HS-5 (cell line): ENCODE measurements around the gene MGAT1.
"Not testable (repeated sequence)": the region's sequence is repeated elsewhere in the genome, so short reads cannot be mapped to it uniquely, and the experiment has no call there.

ENCODE experiments used
- DNase-seq: peaks from one replicate; pipeline ENCODE4 v3.0.0-alpha.2; 2012; ENCODE audit warnings: low read depth

Gene MGAT1

DNA sequence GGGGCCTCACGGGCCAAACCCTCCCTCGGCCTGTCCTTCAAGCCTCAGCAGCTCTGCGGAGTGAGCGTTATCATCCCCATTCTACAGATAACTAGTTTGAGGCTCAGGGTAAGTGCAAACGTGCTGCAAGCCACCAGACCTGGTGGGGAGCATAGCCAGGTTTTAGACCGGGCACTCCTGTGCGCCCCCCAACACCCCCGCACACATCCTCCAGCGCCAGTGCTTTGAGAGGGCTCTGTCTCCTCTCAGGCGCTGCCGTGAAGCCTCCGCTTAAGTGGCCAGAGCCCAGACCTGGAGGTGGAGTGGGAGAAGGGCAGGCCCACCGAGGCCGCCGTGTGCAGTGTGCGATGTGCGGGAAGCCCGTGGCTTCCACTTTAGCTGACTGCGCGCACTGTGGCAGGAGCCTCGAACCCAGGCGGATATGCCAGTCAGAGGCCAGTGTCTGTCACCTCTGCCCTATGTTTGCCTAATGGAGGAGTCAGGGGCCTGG is 1.6 kb upstream of the MGAT1 start:
- no peak for DNase-seq

DNA sequence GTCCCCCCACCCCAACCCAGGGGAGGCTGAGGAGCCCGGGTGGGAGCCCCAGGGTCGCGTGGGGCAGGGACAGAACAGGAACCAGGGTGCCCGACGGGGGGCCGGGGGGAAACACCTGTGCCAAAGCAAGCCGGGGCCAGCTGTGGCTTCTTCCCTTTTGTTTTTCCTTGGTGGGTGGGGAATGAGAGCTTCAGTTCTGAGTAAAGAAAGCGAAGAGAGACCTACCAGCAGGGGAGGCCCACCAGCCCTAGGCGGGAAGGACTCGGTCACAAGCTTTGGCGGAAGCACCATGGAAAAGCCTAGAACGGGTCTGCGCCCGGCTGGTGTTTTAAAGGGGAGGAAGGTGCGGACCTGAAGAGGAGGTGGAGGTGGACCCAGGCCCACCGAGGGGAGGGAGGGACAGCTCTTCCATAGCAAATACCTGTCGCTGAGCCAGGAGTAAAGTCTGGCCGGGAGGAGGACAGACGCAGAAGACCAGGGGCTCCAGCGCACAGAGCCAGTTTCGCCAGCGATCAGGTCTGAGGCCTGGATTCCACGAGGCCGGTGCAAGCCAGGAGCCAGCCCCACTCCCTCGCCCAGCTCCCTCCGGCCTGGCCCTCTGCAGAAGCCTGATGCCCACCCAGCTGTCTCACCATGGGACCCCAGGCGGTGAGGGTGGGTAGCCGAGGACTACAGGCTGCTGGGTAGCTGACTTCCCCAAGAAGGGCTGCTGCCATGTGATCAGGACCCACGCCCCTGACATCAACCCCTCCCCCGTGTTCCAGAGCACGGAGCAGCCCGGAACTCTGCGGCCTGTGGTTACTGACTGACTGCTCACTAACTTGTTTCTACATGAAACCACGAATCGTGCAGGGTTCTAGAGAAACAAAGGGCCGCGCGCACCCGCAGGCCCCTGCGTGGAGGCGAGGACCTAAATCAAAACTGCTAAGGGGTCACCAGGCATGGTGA is 849 bp upstream of the MGAT1 start:
- no peak for DNase-seq

DNA sequence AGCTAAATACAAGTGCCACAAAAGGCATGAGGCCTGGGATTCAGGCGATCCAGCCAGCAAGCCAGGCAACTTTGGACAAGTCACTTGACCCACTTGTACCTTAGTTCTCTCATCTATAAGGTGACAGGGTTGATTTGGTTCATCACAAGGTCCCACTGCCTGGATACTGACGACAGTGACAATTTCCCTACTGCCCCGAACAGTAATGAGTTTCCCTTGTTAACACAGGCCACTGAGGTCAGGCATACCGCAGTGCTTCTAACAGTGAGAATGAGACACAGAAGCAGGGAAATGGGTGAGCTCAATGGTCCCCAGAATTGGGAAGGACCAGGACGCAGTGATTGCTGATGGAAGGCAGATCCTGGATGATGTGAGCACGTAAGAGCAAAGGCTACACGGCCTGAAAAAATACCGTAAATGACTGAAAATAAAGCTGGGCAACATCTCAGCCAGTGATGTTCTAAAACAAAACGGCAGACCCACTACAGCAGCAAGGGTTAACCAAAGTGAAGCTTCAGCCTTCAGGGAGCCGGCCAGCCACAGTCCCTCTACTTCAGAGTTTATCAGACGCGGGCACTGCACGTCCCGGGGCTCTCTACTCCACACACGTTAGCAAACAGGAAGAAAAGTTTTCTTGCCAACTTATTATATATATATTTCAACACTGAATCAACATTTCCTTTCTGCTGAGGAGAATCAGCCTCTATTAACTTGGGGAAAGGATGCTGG is 846 bp downstream of the MGAT1 start:
- DNase-seq = no peak

DNA sequence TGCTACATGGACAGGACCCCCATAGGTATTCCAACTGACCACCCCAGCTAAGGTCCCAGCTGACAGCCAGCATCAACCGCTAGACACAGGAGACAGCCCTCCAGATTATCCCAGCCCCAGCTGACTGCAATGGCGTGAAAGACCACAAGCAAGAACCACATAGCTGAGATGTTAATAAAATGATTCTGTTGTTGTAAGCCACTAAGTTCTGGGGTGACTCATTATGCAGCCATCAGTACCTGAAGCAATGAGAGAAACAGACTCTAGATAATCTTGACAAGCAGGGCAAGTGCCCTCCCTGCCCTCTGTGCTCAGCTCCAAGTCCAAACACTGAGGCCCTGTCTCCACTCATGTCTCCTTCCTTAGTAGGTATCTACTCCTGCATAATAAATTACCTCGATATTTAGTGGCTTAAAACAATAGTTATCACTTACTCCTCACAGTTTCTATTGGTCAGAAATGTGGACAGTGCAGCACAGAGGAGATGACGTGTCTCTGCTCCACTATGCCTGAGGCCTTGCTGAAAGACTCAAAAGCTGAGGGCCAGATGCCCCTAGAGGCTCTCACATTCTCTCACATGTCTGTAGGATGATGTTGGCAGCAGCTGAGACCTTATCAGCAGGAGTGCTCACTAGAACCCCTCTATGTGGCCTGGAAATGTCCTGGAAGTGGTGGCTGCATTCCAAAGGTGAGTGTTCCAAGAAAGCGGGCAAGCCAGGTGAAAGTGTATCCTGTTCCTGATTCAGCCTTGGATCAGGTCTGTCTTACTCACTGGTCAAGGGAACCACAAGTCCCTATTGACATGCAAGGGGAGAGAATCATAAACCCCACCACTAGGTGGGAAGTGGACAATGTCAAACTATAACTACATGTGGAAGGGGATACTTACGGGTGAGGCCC is 2.5 kb downstream of the MGAT1 start:
- peak; percentile 77 for DNase-seq

DNA sequence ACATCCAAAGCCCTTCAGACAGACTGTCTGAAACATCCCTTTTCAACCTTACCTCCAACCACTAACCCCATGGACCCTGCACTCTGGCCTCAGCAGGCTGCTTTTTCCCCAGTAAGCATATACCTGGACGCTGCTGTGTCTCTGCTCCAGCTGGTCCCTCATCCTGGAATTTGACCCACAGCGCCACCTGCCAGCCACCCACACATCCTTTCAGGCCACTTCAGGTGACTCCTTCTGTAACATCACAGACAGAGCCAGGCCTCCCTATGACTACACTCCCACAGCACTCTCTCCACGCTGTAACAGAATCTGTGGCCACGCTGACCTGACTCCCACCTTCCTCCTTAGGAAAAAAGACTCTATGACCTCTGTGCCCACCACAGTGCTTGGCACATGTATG is 3.4 kb downstream of the MGAT1 start:
- DNase-seq = no peak

DNA sequence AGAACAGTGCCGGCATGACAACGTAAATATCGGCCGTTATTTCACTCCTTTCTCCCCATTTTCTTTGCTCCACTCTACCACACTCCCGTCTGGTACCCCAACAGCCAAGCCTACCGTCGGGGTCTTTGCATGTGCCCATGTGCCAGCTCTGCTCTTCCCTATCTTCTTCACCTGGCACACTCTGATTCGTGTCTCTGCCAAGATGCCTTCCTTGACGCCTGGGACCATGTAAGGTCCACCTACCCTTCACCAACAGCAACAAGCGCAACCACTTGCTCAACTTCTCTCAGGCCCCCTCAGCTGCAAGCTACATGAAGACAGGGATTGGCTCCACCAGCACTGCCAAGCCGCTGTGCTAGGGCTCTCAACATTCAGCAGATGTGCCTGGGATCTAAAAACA is 4.4 kb downstream of the MGAT1 start:
- DNase-seq = no peak

DNA sequence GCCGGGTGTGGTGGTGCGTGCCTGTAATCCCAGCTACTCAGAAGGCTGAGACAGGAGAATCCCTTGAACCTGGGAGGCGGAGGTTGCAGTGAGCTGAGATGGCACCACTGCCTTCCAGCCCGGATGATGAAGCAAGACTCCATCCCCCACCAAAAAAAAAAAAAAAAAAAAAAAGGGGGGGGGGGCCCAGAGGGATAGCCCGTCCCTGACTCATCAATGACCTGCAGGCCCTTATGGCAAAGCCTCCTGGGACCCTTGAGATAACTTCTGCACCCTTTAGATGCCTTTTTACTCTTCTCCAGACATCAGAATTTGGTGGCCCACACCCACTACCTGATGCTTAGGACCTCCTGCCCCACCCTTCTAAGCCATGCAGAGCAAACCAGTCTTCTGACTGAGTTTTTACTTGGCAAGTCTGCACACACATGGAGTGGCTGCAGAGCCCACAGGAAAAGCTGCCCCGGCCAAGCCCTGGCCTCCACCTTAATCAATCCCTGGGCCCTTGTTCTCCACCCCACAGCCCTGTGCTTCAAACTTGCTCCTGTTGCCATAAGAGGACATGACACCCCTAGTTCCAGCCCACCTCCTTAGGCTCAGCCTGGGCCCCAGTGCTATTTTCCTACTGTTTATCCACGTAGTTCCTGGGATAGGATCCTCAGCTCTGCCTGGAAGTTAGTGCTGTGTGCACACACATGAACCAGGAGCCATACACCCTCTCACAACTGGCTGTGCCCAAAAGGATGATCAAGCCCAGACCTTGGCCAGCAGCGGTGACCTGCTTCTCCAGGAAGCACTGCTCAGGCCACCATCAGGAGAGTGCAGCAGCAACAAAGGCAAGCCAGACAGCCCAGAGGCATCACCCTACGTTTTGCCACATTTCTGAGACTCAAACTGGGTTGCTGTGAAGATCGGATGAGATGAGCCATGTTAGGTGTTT is 5.1 kb downstream of the MGAT1 start:
- no peak for DNase-seq

DNA sequence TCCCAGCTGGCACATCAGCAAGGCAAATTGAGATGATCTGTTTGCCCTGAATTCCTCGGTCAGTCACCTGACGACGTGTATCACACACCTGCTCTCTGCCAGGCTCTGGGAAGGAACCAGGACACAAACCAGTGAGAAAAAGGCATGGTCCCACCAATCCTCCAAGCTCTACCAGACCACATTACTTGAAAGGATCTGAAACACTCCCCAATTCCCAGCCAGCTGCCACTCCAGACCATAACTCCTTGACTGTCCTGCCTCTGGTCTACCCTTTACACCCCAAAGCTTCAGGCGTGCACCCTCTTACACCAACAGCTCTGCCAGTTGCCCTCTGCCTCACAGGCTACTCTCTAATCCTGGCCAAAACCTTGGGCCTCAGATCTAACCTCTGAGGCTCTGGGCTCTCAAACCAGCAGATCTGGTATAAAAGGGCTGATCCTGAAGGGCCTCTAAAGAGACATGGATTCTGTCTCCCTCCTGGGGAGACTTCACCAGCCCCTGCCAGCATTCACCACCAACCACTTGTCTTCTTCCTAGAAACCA is 6.8 kb downstream of the MGAT1 start:
- no peak for DNase-seq

DNA sequence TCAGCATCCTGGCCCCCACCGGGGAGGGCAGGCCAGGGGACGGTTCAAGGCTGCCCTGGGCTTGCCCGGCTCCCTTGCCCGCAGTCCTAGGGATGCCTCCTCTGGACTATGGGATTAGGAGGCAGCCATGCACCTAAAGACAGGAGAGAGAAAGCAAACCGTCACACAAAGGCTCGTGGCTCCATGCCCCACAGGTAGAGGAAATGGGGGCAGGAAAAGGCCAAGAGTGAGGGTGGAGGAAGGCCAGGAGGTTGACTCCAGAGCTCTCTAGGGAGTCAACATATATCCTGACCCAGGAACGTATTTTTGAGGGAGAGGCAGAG is 9.7 kb downstream of the MGAT1 start:
- no peak for DNase-seq

DNA sequence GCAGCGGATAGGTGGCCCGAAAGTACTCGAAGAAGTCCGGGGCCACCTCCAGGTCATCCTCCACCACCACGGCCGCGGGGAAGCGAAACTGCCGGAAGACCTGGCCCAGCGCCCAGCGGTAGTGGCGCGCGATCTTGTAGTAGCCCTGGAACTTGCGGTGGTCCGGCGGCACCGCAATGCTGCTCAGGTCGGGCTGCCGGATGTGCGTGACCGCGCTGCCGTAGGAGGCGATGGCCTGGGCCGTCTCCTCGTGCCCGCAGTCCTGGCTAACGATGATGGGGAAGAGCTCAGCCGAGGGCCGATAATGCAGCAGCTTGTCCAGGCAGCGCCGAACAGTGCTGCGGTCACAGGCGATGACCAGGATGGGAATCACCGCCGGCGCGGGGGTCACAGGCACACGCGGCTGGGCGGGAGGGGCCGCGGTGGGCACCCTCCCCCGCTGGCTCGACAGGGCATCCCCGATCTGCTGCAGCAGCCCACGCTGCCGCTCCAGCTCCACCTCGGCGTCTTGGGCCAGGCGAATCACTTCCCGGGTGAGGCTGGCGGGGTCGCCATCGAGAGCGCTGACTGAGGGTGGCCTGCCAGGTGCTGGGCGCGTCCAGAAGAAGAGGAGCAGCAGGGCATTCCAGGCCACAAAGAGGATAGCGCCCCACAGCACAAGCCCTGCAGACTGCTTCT is 10.2 kb downstream of the MGAT1 start:
- DNase-seq = no peak

DNA sequence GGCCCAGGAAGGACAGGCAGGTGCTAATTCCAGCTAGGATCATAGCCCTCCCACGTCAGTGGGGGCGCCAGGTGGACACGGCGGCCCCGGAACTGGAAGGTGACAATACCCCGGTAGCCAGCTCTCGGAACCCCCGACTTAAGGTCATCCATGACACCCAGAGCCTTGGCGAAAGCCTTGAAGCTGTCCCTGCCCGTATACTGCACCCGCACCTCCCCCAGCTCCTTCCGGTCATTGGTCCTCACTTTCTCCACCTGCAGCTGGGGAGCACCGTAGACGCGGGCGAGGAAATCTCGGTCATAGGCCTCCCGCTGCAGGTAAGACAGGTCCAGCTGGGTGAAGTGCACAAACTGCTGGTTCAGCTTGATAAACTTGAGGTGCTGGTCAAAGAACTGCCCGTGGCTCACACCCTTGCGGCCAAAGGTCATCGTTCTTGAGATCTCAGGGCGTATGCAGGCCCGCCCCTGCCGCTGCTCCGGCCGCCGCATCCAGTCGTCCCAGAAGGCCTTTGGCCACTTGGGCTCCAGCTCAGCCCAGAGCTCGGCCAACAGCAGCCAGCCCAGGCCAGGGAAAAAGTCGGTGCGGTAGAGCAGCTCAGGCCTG is 10.9 kb downstream of the MGAT1 start:
- DNase-seq = no peak

DNA sequence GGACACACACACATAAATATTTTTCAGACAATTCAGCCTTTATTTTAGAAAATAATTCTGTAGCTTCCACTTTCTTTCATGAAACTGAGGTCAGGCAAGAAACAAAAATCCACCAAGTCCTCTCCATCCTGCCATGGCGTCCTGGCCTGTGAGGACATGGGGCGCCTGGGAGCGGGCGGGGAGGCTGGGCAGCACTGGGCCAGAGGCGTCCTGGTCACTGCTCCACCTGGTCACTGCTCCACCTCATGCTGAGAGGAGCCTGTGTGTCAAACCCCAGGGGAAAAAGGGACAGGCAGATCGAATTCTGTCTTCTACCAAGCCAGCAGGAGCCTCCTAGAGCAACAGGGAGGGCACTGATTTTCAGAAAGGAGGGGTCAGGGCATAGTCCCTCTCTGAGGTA is 12.1 kb downstream of the MGAT1 start:
- no peak for DNase-seq

DNA sequence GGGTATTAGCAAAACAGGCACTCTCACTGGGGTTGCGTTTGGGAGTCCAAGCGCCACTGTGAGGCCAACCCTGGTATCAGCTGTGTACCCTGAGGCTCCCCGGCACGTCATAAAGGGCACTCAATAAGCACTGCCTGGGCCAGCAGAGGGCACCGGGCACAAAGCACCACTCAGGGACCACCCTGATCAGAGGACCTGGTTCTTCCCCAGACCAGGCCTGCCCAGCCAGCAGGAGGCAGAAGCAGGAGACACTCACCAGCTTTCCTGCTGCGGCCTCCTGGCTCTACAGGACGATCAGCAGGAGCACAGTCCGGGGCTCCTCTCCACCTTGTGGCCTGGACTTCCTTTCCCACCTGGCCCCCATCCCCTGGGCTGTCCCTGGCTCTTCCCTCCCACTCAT is 12.6 kb downstream of the MGAT1 start:
- no peak for DNase-seq

DNA sequence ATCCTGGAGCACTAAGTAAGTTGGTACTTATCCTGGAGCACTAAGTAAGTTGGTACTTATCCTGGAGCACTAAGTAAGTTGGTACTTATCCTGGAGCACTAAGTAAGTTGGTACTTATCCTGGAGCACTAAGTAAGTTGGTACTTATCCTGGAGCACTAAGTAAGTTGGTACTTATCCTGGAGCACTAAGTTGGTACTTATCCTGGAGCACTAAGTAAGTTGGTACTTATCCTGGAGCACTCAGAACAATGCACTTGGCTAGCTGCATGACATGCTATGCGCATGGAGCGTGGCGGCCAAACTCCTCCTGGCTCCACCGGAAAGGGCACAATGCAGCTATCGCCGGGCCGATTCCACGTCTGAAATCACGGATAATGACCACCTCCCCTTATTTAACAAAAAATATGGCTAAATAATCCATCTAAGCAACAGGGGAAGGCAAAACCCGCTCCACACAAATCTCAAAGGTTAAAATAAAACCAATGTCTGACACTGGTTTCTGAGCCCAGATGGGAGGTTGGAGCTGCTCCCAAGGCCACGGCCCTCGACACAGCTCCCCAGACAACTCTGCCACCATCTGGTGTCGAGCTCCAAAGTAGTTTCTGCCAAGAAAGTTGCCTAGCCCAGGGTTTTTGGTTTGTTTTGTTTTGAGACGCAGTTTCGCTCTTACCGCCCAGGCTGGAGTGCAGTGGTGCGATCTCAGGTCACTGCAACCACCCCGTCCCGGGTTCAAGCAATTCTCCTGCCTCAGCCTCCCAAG is 13.8 kb downstream of the MGAT1 start:
- DNase-seq = not testable (repeated sequence)

DNA sequence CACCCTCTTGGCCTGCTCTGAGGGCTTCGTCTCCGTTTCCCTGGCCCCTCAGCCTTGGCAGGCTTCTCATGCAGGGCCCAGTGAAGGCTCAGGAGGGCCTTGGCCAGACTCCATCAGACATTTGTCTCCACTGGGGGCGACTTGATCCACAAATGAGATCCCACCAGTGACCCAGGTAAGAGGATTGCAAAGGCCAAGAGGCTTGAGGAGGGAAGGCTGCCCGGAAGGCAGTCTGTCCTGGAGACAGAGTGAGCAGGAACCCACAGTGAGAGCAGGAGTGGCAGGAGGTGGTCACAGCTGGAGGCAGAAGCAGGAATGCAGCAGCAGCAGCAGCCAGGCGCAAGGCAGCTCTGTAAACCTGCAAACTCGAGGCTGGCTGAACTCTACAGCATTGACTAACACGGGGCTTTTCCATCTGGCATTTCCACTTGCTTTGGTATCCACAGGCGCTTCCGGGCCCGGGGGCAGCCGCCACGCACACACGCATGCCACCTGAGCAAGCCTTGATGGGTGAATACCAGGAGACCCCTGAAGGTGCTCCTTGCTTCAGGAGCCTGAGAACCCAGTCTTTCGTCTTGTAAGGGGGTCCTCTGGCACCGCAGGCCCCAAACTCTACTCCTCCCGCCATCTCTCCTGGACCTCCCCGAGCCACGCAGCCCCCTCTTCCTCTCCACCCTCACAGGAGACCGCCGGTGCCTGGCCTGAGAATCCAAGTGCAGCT is 14.7 kb downstream of the MGAT1 start:
- no peak for DNase-seq

DNA sequence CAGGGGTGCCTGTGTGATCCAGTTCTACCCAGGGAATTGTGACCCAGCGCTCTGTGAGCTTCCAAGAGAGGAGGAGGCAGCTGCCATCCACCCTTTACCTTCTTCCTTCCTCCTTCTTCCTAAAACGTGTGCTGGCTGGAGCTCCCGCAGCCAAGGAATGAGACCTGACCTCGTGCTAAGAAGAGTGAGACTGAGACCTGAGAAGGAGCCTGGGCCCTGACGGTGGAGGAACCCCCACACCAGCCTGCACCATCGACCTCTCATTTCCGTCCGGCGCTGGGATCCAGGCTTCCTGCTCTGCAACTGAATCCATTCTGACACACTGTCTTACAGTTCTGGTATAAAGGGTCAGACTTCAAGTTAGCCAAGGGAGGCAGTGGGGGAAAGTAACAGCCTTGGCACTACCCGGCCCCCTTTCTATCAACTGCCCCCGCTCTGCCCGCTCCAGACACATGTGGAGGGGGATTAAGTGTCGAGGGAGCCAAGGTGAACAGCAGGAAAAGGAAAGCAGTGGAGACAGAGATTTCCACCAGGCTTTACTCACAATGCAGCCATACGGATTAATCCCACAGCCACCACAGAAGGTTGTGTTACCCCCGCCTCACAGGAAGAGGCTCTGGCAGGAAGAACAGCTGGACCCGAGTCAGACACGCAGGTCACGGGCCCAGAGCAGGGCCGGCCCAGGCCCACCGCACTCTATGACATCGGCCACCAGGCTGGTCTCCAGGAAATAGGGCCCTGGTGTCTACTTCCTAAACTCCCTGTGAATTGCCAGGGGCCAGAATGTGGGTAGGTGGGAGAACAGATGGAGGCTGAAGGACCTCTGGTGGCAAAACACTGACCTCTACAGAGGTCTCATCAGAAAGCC is 15.8 kb downstream of the MGAT1 start:
- DNase-seq = no peak

DNA sequence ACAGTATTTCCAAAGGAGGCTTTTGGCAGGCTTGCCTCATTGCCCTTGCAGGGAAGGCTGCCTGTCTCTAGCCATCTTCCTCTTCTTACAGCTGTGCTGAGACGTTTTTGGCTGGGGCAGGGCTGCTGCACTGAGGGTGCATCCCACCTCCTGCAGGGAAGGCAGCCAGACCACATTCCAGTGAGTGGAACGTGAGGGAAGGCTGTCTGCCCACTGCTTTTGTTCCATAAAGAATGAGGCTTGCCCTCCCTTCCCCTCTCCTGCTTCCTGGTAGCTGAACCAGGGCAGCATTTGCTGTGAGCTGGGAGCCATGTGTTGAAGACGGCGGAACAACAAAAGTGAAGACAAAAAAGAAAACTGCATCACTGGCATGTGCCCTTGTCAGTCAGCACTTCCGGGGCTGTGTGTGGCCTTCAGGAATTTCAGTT is 16.8 kb downstream of the MGAT1 start:
- DNase-seq = peak; percentile 41
